VCaP (cell line): ENCODE measurements around the gene SLC16A2.

Experiments used
- H3K27ac ChIP-seq: fragments of 450-650 bp; 2 replicates; pipeline ENCODE4 v1.5.1; 2017
- CTCF ChIP-seq: fragments of 450-650 bp; conservative IDR thresholded peaks from 2 replicates; pipeline ENCODE4 v1.5.1; 2017; ENCODE audit warnings: mild to moderate bottlenecking, moderate library complexity

SLC16A2 gene

GRCh38 chrX:74526764-74527163 lies 105.5 kb downstream of the SLC16A2 start:
- H3K27ac ChIP-seq: no peak overlapping the region
- TF ChIP-seq CTCF: no peak

GRCh38 chrX:74527350-74527749 lies 106.1 kb downstream of the SLC16A2 start:
- H3K27ac ChIP-seq: no peak overlapping the region
- TF ChIP-seq CTCF: no peak

- H3K27ac ChIP-seq: no peak overlapping the region
- no peak for TF ChIP-seq CTCF
These were observed 108.0 kb downstream of the SLC16A2 start for GRCh38 chrX:74529311-74529710.

- TF ChIP-seq CTCF: no peak
- H3K27ac ChIP-seq: no peak overlapping the region
These were observed 109.8 kb downstream of the SLC16A2 start for GRCh38 chrX:74531081-74531480.

- no peak overlapping the region for H3K27ac ChIP-seq
- TF ChIP-seq CTCF: no peak
These were observed 113.3 kb downstream of the SLC16A2 start for GRCh38 chrX:74534569-74535038.

- H3K27ac ChIP-seq: no peak overlapping the region
- TF ChIP-seq CTCF: no peak
These were observed 113.8 kb downstream of the SLC16A2 start for GRCh38 chrX:74535086-74535407.

- H3K27ac ChIP-seq: peak overlapping the region; percentile 59; the same call in 1 of the 2 replicates
These were observed 114.3 kb downstream of the SLC16A2 start for GRCh38 chrX:74535408-74536151.

More at GRCh38 chrX:74535408-74536151, 114.3 kb downstream of the SLC16A2 start:
- no peak for TF ChIP-seq CTCF
